GM19324 (cell line): Measurements from ENCODE around the gene FXR1.
"Not testable (repeated sequence)": the region's sequence is repeated elsewhere in the genome, so short reads cannot be mapped to it uniquely, and the experiment has no call there.

Source experiments
- ATAC-seq: cut with Tn5 transposase; IDR thresholded peaks from one replicate; pipeline ENCODE4 v1.9.1; 2021; ENCODE audit warnings: mild to moderate bottlenecking, moderate library complexity; ENCODE audit not compliant: unreplicated experiment, low FRiP score

Gene FXR1

DNA sequence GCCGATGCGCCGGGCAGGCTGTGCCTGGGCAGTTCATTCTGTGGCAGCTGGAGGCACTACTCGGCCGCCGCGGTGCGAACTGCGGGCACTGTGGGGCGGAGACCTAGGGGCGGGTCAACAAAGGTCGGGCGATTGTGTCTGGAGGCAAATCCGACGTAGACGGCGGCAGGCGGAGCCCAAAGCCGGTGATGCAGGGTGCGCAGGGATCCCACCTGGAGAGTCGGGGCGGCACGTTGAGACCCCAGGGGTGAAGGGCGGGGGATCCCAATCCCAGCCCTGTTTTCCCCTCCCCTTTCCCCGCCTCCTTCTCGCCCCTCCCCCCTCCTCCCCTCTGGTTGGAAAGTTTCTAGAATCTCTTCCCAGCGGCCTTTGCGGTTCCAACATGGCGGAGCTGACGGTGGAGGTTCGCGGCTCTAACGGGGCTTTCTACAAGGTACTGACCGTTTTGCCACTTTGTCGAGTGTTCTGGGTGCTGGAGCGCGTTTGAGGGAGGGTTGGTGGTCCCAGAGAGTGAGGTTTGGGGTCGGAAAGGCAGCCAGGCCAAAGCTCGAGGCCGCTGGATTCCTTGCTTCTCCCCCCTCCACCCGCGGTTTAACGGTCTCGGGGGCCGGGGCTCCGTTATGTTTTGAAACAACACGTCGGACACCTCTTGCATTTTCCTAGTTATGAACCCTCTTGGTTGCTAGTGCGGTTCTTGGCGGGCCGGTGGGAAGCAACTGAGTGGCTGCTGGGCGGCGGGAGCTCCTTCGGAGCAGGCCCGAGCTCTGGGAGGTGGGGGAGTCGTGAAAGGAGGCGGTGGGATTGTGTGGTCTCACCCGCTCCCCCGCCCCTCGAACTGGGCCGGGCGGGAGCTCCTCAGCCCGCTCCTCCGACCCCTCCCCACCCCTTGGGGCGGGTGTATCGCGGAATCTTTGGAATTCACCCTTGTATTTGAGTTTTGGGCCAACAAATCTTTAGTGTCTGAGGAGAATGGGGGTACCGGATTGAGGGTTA lies at the start of gene FXR1:
Gene FXR1, plus strand, starts transcription at position 367 of the 993 bp plus-strand sequence. Its CDS starts 16 bp downstream, at position 383.
- ATAC-seq = peak; percentile 100

DNA sequence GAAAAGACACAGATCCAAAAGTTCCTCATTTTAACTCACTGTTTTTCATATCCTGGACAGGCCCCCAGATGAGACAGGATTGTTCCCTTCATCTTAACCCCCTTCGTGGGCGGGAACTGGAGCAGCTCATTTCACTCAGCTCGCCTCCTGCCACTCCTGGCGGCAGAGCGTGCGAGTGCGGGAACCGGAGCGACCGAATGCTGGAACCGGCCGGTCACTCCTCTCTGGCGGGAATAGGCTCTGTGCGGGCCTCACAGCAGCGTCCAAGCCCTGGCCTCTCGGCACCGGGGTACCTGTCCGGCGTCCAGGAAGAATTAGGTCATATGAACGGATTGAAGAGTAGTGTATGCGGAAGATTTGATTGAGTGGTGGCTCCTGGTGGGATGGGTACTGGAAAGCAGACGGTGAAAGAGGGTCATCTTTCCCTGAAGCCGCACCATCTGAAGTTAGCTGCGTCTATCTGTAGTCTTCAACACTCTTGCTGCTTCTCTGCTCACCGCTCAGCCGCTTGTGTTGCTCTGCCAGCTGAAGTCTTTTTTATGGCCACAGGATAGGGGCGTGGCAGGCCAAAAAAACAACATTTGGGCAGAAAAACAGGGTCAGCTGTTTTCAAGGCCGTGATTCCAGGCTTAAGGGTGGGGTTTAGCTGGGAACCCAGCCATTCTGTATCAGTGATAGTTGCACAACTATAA lies 42.3 kb upstream of the FXR1 start:
- ATAC-seq = no peak

DNA sequence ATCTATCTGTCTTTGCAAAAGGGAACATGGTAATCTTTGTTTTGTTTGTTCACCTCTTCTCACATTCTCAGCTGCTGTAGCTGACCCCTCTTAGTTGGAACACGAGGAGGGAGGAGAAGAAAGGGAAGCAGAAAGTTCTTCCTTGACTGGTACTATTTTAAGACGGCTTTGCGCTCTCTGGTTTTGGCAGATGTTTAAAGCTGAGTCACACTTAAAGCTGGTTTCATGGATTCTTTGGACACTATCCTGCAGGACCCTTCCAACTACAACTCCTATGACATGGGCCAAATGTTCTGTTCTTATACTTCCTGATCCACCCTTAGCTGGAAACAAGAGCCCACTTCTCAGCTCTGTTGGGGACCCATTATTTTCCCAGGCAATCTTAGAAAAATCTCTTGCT lies 40.6 kb upstream of the FXR1 start:
- no peak for ATAC-seq

DNA sequence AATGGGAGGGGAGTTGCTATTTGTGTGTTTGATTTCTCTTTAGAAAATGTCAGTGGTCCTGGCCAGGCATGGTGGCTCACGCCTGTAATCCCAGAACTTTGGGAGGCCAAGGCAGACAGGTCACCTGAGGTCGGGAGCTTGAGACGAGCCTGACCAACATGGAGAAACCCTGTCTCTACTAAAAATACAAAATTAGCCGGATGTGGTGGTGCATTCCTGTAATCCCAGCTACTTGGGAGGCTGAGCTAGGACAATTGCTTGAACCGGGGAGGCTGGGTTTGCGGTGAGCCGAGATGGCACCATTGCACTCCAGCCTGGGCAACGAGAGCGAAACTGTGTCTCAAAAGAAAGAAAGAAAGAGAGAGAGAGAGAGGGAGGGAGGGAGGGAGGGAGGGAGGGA lies 40.0 kb upstream of the FXR1 start:
- not testable (repeated sequence) for ATAC-seq

DNA sequence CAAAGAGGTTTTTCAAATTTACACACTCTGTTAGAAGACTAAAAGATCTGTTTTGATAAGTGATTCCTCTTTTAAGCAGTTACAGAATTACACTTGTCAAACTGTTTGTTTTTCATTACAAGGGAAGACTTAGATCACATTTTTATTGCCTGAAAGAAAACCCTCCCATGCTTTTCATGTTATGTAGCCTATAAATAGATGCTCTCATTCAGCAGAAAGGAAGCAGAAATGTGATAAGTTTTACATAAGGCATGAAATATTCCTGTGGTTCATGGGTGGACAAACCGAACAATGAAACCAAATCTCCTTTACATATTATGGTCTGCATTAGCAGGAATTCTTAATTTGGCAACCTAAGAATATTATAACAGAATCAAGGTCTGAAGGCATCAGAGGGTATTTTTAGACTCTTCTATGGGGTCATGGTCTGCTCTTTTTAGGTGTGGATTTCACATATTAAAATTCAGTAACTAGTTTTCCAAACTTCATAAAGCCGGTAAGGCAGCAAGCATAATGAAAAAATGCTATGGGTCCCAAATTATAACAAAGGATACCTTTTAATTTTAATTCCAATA lies 37.3 kb upstream of the FXR1 start:
- ATAC-seq = no peak

DNA sequence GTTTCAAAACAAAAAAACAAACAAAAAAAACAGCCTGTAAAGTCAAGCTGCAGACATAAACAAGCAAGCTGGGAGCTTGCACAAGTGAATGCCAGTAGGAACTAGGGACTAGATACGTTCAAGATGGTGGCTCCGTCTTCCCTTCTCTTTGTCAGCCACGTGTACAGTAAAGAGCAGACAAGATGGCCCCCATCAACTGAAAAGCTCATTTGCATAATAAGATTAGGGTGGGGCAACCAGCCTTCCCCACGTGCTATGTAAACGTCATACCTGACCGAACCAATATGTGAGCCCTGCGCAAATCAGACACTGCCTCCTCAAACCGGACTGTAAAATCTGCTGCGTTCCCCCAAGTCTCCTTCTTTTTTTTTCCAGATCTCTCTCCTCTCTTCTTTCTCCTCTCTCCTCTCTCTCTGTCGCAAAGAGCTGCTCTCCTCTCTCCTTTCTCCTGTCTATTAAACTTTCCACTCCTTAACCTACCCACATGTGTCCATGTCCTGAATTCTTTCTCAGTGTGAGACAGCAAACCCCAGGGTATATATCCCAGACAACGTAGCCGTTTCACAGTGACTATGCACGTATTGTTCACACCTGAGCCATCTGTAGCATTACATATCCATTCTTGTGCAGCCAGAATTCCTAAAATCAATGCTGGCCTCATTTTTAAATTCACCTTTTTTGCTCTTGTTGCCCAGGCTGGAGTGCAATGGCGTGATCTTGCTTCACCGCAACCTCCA lies 31.2 kb upstream of the FXR1 start:
- ATAC-seq = no peak

DNA sequence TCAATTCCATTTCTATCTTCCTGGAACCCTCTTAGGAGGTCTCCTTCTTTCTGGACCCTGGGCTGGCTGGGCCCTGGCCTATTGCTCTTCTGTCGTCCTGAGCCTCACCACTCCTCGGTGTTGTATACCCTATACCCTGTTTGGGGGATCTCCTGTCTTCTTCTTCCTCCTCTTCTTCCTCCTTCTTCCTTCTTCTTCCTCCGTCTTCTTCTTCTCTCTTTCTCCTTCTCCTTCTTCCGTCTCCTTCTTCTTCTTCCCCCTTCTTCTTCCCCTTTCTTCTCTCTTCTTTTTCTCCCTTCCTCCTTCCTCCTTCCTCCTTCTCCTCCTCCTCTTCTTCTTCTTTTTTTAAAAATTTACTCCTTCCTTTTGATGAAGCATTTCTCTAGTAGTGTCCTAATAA lies 30.4 kb upstream of the FXR1 start:
- no peak for ATAC-seq

DNA sequence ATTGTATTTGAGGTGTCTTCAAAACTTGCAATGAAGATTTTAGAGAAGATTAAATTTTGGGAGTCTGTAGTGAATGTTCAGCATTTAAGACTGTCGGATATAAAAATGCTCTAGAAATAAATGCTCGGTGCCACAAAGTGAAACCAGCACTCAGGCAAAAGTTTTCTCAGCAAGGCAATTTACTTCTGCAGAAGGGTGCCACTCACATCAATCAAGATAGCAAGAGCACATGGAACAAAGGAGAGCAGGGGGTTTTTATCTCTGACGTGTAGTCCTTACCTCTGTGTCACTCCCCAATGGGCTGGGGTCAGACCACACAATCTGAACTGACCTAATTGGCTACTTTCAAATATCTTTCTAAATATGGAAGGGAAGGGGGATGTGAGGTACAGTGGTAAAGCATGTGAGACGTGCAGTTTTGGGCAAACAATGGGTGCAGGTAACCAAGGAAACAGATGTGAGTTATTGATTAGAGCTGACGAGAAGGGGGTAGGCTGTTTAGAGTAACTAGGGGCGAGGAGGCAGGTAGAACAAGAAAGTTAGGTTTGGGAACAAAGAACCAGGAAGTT lies 23.4 kb upstream of the FXR1 start:
- no peak for ATAC-seq

DNA sequence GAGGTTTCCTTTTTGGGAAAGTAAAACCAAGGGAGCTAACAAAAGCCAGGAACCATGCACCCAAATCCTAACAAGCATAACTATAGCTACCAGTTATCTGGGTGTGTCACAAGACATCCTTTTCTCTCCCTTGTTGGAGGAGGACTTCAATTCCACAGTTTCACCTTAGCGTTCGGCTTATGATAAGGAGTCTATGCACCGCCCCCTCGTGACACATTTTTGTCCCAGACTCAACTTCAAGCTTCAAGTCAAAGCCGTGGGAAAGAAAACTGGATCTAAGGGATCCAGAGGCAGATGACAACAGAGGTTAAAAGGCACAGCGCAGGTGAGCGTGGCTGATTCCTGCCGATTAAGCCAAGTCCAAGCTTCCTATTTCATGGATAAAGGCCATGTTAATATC lies 13.9 kb upstream of the FXR1 start:
- no peak for ATAC-seq

DNA sequence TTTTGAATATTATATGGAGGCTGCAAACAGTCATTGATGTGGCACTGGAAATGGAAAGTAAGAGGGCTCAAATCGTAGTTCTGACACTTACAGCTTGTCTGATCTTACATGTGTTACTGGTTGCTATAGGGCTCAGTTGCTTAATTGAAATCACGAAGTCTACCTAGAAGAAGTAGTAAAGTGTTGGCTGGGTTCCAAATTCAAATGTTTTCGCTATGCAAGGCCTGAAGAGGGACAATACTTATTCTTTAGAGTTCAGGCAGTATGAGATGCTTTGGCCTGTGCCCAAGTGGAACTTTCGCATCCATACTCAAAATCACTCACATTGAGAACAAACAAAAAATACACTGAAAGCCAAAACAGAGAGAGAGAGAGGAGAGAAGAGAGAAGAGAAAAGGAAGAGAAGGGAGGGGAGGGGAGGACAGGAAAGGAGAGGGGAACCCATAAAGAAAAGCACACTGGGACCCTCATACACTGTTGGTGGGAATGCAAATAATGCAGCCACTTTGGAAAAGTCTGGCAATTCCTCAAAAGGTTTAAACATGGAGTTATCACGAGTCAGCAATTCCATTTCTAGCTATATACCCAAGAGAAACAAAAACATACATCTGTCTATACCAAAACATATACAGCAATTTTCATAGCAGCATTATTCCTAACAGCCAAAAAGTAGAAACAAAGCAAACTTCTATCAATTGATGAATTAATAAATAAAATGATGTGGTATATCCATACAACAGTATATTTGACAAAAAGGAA lies 2.9 kb upstream of the FXR1 start:
- no peak for ATAC-seq

DNA sequence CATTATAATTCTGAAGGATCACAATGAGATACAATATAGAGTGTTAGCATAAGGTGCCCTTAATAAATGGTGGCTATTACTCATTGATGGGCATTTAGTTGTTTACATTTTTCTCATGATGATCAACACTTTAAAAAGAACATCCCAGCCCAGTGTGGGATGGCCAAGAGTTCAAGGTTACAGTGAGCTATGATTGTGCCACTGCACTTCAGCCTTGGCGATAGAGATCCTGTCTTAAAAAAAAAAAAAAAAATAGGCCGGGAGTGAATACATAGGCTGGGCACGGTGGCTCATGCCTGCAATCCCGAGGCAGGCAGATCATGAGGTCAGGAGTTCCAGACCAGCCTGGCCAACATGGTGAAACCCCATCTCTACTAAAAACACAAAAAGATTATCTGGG lies 1.6 kb upstream of the FXR1 start:
- no peak for ATAC-seq

DNA sequence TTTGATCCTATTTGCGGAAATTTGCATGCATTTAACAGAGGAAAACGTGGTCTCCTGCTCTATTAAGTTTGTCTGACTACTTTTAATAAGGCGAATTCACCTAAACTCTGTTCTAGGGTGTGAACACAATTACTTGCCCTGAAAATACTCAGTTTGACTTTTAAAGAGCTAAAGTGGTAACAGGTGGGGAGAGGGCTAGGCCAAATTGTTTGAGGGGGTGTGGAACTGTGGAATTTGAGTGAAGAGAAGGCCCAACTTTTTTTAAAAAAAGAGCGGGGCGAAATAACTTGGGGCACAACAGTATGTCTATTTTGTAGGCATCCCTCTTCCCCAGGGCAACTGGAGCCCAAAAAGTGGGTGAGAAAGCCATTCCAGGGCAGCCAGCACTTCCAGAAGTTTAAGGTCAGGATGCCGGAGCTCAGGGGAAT lies 580 bp upstream of the FXR1 start:
- ATAC-seq = peak; percentile 3

DNA sequence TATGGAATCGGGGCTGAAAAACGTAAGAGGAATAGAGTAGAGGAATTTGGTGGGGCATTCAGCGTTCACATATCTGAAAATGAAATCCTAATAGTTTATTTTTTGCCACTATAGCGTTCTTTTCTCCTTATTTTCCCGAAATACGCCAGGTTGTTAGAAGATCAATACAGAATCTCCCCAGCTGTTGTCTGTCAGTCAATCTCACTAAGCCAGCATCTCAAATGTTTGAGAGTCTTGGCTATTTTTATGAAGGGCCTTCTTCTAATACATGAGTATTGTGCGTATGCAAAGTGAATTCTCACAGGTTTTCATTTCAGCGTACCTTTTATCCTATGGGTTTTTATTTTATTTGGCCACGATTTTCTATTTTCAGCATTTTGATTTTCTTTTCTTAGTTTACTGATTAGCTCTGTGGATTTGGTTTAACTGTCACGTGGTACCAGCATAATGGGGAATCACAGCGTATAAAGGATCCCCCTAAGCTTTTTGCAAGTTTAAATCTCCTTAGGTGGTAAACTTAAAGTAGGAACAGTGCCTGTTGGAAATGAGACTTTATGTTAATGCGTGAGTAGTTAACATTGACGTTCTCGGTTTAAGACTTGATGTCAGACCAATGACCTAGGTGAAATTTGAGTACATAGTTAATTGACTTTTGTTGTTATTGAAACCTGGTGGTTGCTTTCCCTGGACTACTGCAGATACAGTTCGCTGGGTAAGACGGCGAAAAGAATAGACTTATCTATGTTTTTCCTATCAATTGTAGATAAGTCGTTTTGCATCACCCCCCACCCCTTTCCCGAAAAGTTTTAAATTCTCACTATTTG lies 1.3 kb downstream of the FXR1 start:
- ATAC-seq = no peak

DNA sequence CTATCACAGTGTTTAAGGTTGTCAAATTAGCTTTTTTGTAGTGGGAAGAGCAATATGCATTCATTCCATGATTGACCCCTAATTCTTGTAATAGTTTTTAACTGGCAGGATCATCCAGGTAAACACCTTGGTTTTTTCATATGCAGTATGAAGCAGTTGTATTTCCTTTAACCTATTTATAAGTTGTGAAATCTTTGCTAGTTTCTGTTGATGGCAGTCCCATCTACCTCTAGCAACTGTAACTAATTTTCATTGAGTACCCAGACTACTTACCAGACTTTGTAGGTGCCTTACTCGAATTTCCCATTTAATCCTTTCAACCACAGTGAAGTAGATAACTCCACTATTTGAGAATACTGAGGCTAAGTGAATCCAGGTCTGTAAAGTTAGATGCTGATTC lies 6.1 kb downstream of the FXR1 start:
- no peak for ATAC-seq

DNA sequence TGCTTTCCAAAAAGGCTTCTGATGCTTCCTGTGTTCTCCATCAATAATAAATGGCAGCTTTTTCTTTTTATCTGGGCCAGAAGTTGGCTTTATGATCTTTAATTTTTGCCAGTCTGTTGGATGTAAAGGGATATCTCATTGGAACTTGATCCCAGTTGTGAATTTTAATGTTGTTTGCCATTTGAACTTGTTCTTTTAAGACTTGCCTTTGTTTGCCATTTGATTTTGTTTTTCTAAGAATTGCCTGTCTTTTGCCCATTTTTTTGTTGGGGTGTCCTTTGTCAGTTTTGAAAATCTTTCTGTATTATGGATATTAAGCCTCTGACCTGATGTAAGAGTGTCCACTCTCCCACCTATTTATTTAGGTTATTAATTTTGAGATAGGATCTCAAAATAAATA lies 9.8 kb downstream of the FXR1 start:
- ATAC-seq = no peak

DNA sequence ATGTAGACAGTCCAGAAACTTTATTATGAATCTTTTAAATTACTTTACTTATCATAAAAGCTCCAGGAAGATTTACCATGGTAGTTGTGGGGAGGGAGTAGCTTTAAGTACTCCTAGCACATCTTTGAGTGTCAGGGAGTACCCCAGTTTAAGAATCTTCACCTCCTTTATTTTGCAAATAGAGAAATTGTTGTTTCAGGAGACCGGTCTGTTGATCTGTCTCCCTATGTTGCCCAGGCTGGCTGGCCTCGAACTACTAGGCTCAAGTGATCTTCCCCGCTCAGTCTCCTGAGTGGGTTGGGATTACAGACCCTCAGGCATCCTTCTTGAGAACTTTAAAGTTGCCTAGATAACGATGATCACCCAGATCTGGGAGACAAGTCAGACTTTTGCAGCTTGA lies 11.1 kb downstream of the FXR1 start:
- no peak for ATAC-seq

DNA sequence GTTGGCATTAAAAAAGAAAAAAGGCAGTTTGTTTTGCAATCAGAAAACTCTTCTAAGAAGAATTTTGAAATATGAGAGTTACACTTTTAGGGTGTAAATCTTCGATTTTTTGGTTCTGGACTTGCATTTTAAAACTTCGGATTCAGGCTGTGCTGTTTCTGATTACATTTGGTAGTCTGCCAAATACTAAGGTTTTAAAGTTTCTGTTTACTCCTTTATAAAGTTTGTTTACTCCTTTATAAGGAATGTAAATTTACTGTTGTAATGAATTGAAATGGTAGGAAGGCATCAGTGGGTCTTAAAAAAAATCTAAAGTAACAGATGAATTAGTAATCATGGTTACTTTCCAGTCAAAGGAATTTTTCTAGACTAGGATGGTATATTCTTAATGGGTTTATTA lies 14.1 kb downstream of the FXR1 start:
- ATAC-seq = no peak

DNA sequence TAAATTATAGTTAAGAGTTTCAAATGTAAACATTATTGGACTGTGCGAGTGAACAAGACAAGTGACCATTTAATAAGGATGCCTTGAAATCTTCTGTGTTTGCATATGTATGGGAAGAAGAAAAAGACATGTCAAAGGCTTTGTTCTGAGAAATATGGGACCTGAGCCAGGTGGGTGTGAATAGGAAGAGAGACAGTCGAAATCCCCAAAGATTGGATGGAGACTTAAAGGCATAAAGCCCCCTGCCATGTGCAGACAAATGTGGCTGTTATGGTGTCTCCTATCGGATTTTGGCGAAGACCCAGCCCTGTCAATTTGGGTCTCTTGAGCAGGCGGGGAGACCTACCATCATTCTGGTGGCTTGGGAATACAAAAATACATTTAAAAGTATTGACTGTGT lies 16.9 kb downstream of the FXR1 start:
- ATAC-seq = no peak

DNA sequence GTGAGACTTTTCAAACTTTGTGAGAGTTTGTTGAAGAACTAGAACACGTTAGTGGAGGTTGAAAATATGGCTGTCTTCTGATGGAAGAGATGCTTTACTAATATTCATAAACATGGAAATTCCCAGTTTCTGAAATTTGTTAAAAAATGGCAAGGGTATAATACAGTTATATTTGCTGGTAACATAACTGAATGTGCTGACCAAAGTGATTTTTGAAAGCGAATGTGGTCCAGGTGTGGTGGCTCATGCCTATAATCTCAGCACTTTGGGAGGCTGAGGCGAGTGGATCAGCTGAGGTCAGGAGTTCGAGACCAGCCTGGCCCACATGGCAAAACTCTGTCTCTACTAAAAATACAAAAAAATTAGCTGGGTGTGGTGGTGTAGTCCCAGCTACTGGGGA lies 18.1 kb downstream of the FXR1 start:
- no peak for ATAC-seq
